Mucosa of descending colon (tissue), 3 donors: ENCODE results near the gene GLI3. TPM values are rescaled to one million over a fixed set of nuclear protein-coding genes. Genes with fewer than 3 reads are reported as not detected.

ENCODE experiments used
- ATAC-seq: fragments of 200-7000 bp; cut with Tn5 transposase; one replicate; pipeline ENCODE4 v1.9.1; 2020; ENCODE audit warnings: mild to moderate bottlenecking, moderate library complexity
- DNase-seq, 3 donors: peaks; one replicate each; pipeline ENCODE4 v3.0.0-alpha.2; 2020
- H3K36me3 ChIP-seq: fragments of 200-600 bp; one replicate; pipeline ENCODE4 v1.8.0; 2021; ENCODE audit warnings: low read depth, mild to moderate bottlenecking
- H3K4me1 ChIP-seq: fragments of 200-600 bp; one replicate; pipeline ENCODE4 v1.8.0; 2021; ENCODE audit warnings: low read depth, mild to moderate bottlenecking
- H3K4me3 ChIP-seq: fragments of 200-600 bp; one replicate; pipeline ENCODE4 v1.8.0; 2021; ENCODE audit warnings: mild to moderate bottlenecking
- H3K9me3 ChIP-seq: fragments of 200-600 bp; one replicate; pipeline ENCODE4 v1.8.0; 2021; ENCODE audit warnings: mild to moderate bottlenecking
- intact Hi-C, 2 donors: fragments of 100-400 bp; cut with DNase I in 1 of 2; cut with micrococcal nuclease in 1 of 2; formaldehyde crosslinking; loops; one replicate each; pipeline versions ENCODE4 v1.11.0 to v1.11.1; 2022; cut with DNase I, micrococcal nuclease
- total RNA-seq, 3 donors: library from RNA; stranded (reverse); fragmentation: NEBNext Ultra II Directional in 2 of 3; extraction: Animal tissue kit (Norgen Biotek cat#: 25700) in 2 of 3; gene quantifications; one replicate each; pipeline versions ENCODE4 v1.2.1 to v1.2.4, GENCODE V29; 2021 to 2023
- TF ChIP-seq, protein P1 (sequence below): fragments of 200-600 bp; IDR thresholded peaks from one replicate; pipeline ENCODE4 v1.8.0; 2022; ENCODE audit warnings: antibody characterized with exemption, mild to moderate bottlenecking
- donor health status: DM: no; HTN: no; CAD: no; lungs with moderate emphysema.
- donor health status: DM: no; HTN: no; CAD: no.
- donor health status: DM: no; HTN: yes; CAD: no.

The GLI3 gene
- total RNA-seq, 3 donors from 2014 or later = 3.0 to 56.3 (median 8.8) TPM

DNA sequence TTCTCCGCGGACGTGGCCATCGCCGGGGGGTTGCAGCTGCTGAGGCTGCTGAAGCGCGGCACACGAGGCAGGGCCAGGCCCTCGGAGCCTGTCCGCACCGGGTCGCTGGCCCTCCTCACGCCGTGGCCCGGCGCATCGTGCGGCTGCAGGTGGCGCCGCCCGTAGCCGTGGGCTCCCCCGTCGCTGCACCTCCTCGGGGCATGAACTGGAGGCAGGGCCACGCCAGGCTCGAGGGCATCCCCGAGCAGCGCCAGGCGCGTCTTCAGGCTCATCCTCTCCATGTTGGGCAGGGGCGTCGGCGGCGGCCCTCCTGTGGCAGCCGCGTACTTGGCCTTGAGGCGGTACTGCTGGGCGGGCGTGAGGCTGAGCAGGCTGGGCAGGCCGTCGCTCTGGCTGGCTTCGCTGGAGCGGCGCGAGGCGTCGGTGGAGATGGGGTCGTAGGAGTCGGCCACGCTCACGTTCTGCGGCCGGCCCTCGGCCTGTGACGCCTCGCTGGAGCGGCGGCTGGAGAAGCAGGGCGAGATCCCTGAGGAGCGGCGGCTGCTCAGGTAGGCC, 271.0 kb downstream of the GLI3 start:
- Histone ChIP-seq H3K4me1 (no peaks in the 10 kb centered on the region), H3K4me3 (no peak overlapping the region), H3K9me3 (no peaks in the 10 kb centered on the region), H3K36me3 (no peaks in the 10 kb centered on the region)
- intact Hi-C loops = no loop called here
- DNase-seq (no peak), ATAC-seq (no peak)
- TF ChIP-seq, protein P1, sequence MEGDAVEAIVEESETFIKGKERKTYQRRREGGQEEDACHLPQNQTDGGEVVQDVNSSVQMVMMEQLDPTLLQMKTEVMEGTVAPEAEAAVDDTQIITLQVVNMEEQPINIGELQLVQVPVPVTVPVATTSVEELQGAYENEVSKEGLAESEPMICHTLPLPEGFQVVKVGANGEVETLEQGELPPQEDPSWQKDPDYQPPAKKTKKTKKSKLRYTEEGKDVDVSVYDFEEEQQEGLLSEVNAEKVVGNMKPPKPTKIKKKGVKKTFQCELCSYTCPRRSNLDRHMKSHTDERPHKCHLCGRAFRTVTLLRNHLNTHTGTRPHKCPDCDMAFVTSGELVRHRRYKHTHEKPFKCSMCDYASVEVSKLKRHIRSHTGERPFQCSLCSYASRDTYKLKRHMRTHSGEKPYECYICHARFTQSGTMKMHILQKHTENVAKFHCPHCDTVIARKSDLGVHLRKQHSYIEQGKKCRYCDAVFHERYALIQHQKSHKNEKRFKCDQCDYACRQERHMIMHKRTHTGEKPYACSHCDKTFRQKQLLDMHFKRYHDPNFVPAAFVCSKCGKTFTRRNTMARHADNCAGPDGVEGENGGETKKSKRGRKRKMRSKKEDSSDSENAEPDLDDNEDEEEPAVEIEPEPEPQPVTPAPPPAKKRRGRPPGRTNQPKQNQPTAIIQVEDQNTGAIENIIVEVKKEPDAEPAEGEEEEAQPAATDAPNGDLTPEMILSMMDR = no peak

DNA sequence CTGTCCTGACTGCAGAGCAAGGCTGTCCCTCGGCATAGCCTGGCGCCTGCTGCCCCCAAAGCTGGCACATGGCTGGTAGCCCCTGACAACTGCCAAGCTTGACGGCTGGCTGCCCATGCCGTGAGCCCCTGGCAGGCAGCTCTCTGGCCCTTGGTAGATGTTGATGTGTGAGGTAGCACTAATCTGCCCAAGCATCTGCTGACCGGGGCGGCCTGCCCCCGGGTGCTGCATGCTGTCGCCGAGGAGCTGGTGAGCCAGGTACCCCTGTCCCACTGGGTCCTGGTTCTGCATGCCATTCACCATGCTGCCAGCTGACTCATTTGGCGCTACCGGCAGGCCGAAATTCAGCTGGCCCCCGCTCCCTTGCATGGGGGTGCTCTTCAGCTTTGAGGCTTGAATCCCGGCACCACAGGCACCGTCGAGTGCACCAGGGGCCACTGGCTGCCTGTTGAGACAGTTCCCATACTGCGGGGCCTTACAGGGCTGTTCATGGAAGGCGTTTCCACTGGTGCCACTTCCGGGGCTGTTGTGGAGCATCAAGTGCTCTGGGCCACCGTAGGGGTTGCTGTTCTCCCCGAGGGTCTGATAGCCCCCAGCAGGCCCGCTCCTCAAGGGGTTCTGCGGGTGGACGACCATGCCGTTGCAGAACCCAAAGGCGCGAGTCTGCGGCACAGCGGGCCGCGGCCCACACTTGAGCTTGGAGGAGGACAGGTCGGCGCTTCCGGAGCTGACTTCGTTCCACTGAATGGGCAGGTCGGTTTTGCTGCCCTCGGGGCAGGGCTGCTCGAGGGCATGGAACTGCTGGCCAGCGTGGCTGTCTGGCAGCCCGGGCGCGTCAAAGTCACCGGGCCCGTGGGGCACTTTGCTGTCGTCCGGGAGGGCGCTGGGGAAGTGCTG, 271.9 kb downstream of the GLI3 start:
- ATAC-seq (no peak), DNase-seq (no peak)
- no peaks in the 10 kb centered on the region for H3K9me3 ChIP-seq
- no peaks in the 10 kb centered on the region for H3K4me1 ChIP-seq
- H3K36me3 ChIP-seq = no peaks in the 10 kb centered on the region
- intact Hi-C loops = no loop called here
- H3K4me3 ChIP-seq = no peak overlapping the region
- TF ChIP-seq, protein P1 = no peak

- TF ChIP-seq, protein P1 = no peak
- ATAC-seq = no peak
- H3K9me3 ChIP-seq = no peaks in the 10 kb centered on the region
- no peaks in the 10 kb centered on the region for H3K36me3 ChIP-seq
- no peak overlapping the region for H3K4me3 ChIP-seq
- intact Hi-C loops = no loop called here
- H3K4me1 ChIP-seq = no peaks in the 10 kb centered on the region
- no peak for DNase-seq
Observed at GRCh38 chr7:41964183-41964753, 272.7 kb downstream of the GLI3 start.

GRCh38 chr7:41956705-41957104, 280.3 kb downstream of the GLI3 start:
- H3K9me3 ChIP-seq = no peaks in the 10 kb centered on the region
- DNase-seq (no peak), ATAC-seq (no peak)
- peaks cover 4% of the 10 kb centered on the region for H3K4me1 ChIP-seq
- H3K36me3 ChIP-seq = no peaks in the 10 kb centered on the region
- TF ChIP-seq, protein P1 = no peak
- intact Hi-C loops = no loop called here
- no peak overlapping the region for H3K4me3 ChIP-seq

DNA sequence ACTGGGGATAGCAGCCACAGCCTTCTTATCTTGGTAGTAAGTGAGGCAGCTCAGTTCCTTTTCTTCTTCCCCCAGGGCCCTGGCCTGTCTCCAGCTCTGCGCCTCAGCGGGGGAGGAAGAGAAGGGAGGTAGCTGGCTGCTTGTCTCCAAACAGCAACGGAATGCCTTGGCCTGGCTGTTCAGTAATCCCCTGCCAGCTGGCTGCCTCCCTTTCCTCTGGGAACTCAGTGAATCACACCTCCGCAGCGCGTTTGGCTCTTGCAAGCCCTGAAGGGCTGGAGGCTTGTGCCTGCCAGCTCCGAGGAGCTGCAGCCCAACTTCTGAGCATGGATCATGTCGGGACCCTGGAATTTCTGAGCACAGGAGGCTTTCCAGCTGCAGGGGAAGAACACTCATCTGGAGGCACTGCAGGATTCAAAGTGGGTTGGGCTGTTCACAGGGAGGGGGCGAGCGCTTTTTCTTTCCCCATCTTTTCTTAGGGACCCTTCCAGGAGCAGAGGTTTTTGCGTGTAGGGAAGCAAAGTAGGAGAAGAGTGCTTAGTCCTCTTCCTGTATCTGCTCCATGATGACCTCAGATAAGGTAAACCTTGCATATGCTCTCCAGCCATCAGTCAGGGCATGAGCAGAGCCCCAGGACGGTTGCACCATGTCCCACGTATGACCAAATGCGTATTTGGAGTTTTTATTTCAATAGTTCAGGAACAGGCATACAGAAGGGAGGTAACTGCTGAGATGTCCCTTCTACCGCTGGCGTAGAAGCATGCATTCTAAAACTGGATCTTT, 280.9 kb downstream of the GLI3 start:
- ATAC-seq (peak; percentile 76), DNase-seq (peak; percentile 60 to 87 (median 79))
- no peaks in the 10 kb centered on the region for H3K9me3 ChIP-seq
- TF ChIP-seq, protein P1 = no peak
- H3K36me3 ChIP-seq = no peaks in the 10 kb centered on the region
- no peak overlapping the region for H3K4me3 ChIP-seq
- peaks cover 4% of the 10 kb centered on the region for H3K4me1 ChIP-seq
- intact Hi-C loops = no loop called here
